Trophoblast cell (in vitro differentiated cells and primary cell): ENCODE results near the gene MYO15B.

ENCODE experiments used
- DNase-seq, 2 donors: peaks; one replicate each; pipeline ENCODE4 v3.0.0-alpha.2; 2016
- H2AFZ ChIP-seq: 2 replicates; pipeline ENCODE4 v1.6.1; 2013; ENCODE audit warnings: low read length, moderate library complexity, mild to moderate bottlenecking; ENCODE audit not compliant: insufficient read depth, poor library complexity
- H2AK5ac ChIP-seq: 2 replicates; pipeline ENCODE4 v1.6.1; 2013; ENCODE audit warnings: mild to moderate bottlenecking, low read length
- H2BK120ac ChIP-seq: 2 replicates; pipeline ENCODE4 v1.6.1; 2013; ENCODE audit warnings: low read length, mild to moderate bottlenecking, moderate library complexity; ENCODE audit not compliant: insufficient read depth, poor library complexity
- H2BK12ac ChIP-seq: 2 replicates; pipeline ENCODE4 v1.6.1; 2013; ENCODE audit warnings: mild to moderate bottlenecking, low read length, moderate library complexity
- H2BK5ac ChIP-seq: 2 replicates; pipeline ENCODE4 v1.6.1; 2013; ENCODE audit warnings: low read length, low read depth, moderate library complexity, mild to moderate bottlenecking; ENCODE audit not compliant: poor library complexity
- H3K14ac ChIP-seq: 2 replicates; pipeline ENCODE4 v1.6.1; 2013; ENCODE audit warnings: mild to moderate bottlenecking, low read length
- H3K18ac ChIP-seq: 2 replicates; pipeline ENCODE4 v1.6.1; 2013; ENCODE audit warnings: mild to moderate bottlenecking, low read length
- H3K23ac ChIP-seq: 2 replicates; pipeline ENCODE4 v1.6.1; 2013; ENCODE audit warnings: low read length
- H3K27ac ChIP-seq: 2 replicates; pipeline ENCODE4 v1.5.1; 2013; ENCODE audit warnings: low read depth, mild to moderate bottlenecking, inconsistent platforms, low read length, moderate library complexity
- H3K27me3 ChIP-seq: 2 replicates; pipeline ENCODE4 v1.6.1; 2013; ENCODE audit warnings: inconsistent platforms, mild to moderate bottlenecking, low read length, moderate library complexity; ENCODE audit not compliant: insufficient read depth
- H3K36me3 ChIP-seq, 2 experiments: 1 replicate in 1 of 2; 2 replicates in 1 of 2; pipeline ENCODE4 v1.6.1; 2013; ENCODE audit warnings: low read length in 2 of 2, mild to moderate bottlenecking in 2 of 2, moderate library complexity in 1 of 2; ENCODE audit not compliant: insufficient read depth in 2 of 2, control insufficient read depth in 1 of 2
- H3K4ac ChIP-seq: 2 replicates; pipeline ENCODE4 v1.6.1; 2013; ENCODE audit warnings: low read depth, mild to moderate bottlenecking, low read length, moderate library complexity
- H3K4me1 ChIP-seq, 2 experiments: 1 replicate in 1 of 2; 2 replicates in 1 of 2; pipeline ENCODE4 v1.6.1; 2013; ENCODE audit warnings: low read length in 2 of 2, mild to moderate bottlenecking in 2 of 2, moderate library complexity in 1 of 2; ENCODE audit not compliant: insufficient read depth in 2 of 2, control insufficient read depth in 1 of 2
- H3K4me2 ChIP-seq: 2 replicates; pipeline ENCODE4 v1.6.1; 2013; ENCODE audit warnings: inconsistent platforms, mild to moderate bottlenecking, low read length, moderate library complexity
- H3K4me3 ChIP-seq: 2 replicates; pipeline ENCODE4 v1.5.1; 2013; ENCODE audit warnings: mild to moderate bottlenecking, low read depth, low read length, inconsistent platforms
- H3K79me1 ChIP-seq: one replicate; pipeline ENCODE4 v1.6.1; 2013; ENCODE audit warnings: low read length
- H3K79me2 ChIP-seq: 2 replicates; pipeline ENCODE4 v1.6.1; 2013; ENCODE audit warnings: low read length, mild to moderate bottlenecking; ENCODE audit not compliant: control insufficient read depth, insufficient read depth, poor library complexity
- H3K9ac ChIP-seq: 2 replicates; pipeline ENCODE4 v1.6.1; 2013; ENCODE audit warnings: mild to moderate bottlenecking, low read length
- H3K9me3 ChIP-seq: 2 replicates; pipeline ENCODE4 v1.6.1; 2013; ENCODE audit warnings: low read depth, mild to moderate bottlenecking, control low read depth, inconsistent platforms, low read length; ENCODE audit not compliant: insufficient read depth
- H4K12ac ChIP-seq: 2 replicates; pipeline ENCODE4 v1.6.1; 2013; ENCODE audit warnings: low read depth, mild to moderate bottlenecking, low read length, moderate library complexity
- H4K8ac ChIP-seq: 2 replicates; pipeline ENCODE4 v1.6.1; 2013; ENCODE audit warnings: low read depth, mild to moderate bottlenecking, low read length, moderate library complexity
- H4K91ac ChIP-seq: one replicate; pipeline ENCODE4 v1.6.1; 2013; ENCODE audit warnings: low read depth, mild to moderate bottlenecking, low read length, moderate library complexity
- WGBS: extraction: QIAGEN DNeasy Blood & Tissue Kit; methylation state at CpG from one replicate; pipeline ENCODE4 v1.1.7; 2013; ENCODE audit warnings: missing lambda C conversion rate; ENCODE audit not compliant: insufficient read length, insufficient coverage; ENCODE audit errors: extremely low coverage; 5-methylcytosine and 5-hydroxymethylcytosine counted together

Gene MYO15B

DNA sequence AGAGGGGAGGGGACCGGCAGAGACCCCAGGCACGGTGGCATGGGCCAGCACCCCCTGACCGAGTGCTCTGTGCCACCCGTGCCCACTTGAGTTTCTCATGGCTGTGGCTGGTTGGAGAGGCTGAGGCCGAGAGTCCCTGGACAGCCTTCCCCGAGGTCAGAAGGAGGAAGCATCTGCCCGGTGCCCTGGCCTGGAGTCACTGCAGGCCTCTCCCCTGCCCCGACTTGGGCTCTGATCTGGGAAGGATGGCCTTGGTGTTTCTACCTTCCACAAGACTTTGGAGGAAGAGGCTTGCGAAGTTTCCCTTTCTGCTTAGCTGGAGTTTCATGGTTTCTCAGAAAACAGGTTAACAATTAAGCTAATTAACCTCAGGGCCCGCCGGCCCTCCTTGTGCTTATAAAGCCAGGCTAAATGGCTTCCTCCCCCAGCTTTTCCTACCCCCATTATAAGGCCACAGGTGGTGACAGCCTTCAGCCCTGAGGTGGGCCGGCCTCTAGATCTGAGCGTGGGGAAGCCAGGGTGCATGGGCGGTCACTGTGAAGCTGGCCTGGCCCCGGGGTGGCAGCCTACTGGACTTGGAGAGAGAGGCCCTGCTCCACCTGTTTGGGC lies 44.8 kb upstream of the MYO15B start:
- H3K18ac ChIP-seq: peak overlapping the region; percentile 15
- no peak overlapping the region for H3K4me3 ChIP-seq
- H3K36me3 ChIP-seq: peaks cover 0 to 2% of the 10 kb centered on the region in 2 experiments
- no peak overlapping the region for H2AK5ac ChIP-seq
- H3K9me3 ChIP-seq: peaks cover 2% of the 10 kb centered on the region
- no peak overlapping the region for H4K12ac ChIP-seq
- no peak overlapping the region for H2BK5ac ChIP-seq
- no peak overlapping the region for H3K4me2 ChIP-seq
- no CpG with 5 or more reads among the region's 15 CpGs for WGBS
- no peak overlapping the region for H2BK12ac ChIP-seq
- H3K27ac ChIP-seq: no peak overlapping the region
- no peaks in the 10 kb centered on the region for H3K27me3 ChIP-seq
- no peak overlapping the region for H3K9ac ChIP-seq
- peaks cover 16 to 44% of the 10 kb centered on the region in 2 experiments for H3K4me1 ChIP-seq
- no peak overlapping the region for H2BK120ac ChIP-seq
- no peak overlapping the region for H4K91ac ChIP-seq
- DNase-seq: no peak
- no peak overlapping the region for H3K14ac ChIP-seq
- H4K8ac ChIP-seq: no peak overlapping the region
- no peak overlapping the region for H3K4ac ChIP-seq
- H3K23ac ChIP-seq: no peak overlapping the region
- H2AFZ ChIP-seq: no peak overlapping the region
- H3K79me1 ChIP-seq: peaks cover 5% of the 10 kb centered on the region
- H3K79me2 ChIP-seq: no peaks in the 10 kb centered on the region

DNA sequence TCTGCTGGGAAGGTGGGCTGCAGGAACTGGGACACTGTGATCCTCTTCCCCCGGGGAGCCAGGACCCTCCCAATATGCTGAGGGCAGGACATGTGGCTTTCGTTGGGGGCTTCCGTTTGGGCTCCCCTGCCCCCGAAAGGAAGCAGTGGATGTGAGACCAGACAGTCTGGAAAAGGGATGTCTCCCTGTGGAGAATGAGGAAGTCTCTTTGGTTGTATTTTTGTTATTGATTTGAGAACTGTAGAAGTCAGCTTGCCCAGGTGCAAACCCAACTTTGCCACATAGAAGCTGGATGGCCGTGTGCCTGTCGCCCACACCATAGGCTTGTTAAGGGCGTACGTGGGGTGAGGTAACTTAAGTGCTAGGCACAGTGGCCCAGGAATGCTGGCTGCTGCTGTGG lies 43.4 kb upstream of the MYO15B start:
- H2BK5ac ChIP-seq: no peak overlapping the region
- no peak overlapping the region for H3K9ac ChIP-seq
- H3K9me3 ChIP-seq: peaks cover 2% of the 10 kb centered on the region
- no peak overlapping the region for H3K18ac ChIP-seq
- H3K4me1 ChIP-seq: peaks cover 21 to 49% of the 10 kb centered on the region in 2 experiments
- H3K36me3 ChIP-seq: peaks cover 0 to 2% of the 10 kb centered on the region in 2 experiments
- peak overlapping the region; percentile 1 for H4K91ac ChIP-seq
- H3K4me3 ChIP-seq: no peak overlapping the region
- H3K79me2 ChIP-seq: no peaks in the 10 kb centered on the region
- no peak for DNase-seq
- no peak overlapping the region for H3K4ac ChIP-seq
- H3K14ac ChIP-seq: no peak overlapping the region
- H3K79me1 ChIP-seq: peaks cover 7% of the 10 kb centered on the region
- H2AK5ac ChIP-seq: no peak overlapping the region
- H2AFZ ChIP-seq: no peak overlapping the region
- H3K4me2 ChIP-seq: no peak overlapping the region
- H3K27me3 ChIP-seq: no peaks in the 10 kb centered on the region
- WGBS: no CpG with 5 or more reads among the region's 8 CpGs
- H2BK12ac ChIP-seq: no peak overlapping the region
- H3K27ac ChIP-seq: no peak overlapping the region
- H4K8ac ChIP-seq: no peak overlapping the region
- H3K23ac ChIP-seq: no peak overlapping the region
- H2BK120ac ChIP-seq: no peak overlapping the region
- no peak overlapping the region for H4K12ac ChIP-seq

DNA sequence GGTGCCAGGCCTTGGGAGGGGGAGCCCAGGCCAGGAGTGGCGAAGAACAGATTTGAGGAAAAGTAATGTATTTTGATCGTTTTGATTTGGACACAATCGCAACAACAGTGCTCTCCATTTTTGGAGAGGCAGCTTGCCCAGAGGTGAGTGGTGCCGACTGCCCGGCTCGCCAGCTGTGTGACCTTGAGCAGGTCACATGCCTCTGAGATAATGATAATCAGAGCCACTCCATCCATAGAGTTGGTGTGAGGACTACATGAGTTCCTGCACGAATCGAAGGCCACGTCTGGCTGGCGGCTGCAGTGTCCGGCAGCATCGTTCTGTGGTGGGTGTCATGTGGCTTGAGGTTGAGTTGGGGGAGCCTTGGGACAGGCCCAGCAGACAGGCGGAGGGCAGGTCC lies 41.4 kb upstream of the MYO15B start:
- no peak overlapping the region for H3K9ac ChIP-seq
- no peak overlapping the region for H4K12ac ChIP-seq
- H3K27ac ChIP-seq: no peak overlapping the region
- DNase-seq: no peak
- no peak overlapping the region for H3K23ac ChIP-seq
- no peaks in the 10 kb centered on the region for H3K36me3 ChIP-seq
- H4K91ac ChIP-seq: no peak overlapping the region
- H3K4ac ChIP-seq: no peak overlapping the region
- no peak overlapping the region for H2BK120ac ChIP-seq
- no peak overlapping the region for H2BK5ac ChIP-seq
- H3K27me3 ChIP-seq: no peaks in the 10 kb centered on the region
- peaks cover 7% of the 10 kb centered on the region for H3K79me1 ChIP-seq
- H2BK12ac ChIP-seq: no peak overlapping the region
- no peak overlapping the region for H3K18ac ChIP-seq
- no peak overlapping the region for H2AK5ac ChIP-seq
- no peak overlapping the region for H3K14ac ChIP-seq
- no peak overlapping the region for H2AFZ ChIP-seq
- H3K4me1 ChIP-seq: peaks cover 19 to 51% of the 10 kb centered on the region in 2 experiments
- no CpG with 5 or more reads among the region's 13 CpGs for WGBS
- no peak overlapping the region for H4K8ac ChIP-seq
- no peak overlapping the region for H3K4me3 ChIP-seq
- H3K4me2 ChIP-seq: no peak overlapping the region
- no peaks in the 10 kb centered on the region for H3K79me2 ChIP-seq
- H3K9me3 ChIP-seq: no peaks in the 10 kb centered on the region

DNA sequence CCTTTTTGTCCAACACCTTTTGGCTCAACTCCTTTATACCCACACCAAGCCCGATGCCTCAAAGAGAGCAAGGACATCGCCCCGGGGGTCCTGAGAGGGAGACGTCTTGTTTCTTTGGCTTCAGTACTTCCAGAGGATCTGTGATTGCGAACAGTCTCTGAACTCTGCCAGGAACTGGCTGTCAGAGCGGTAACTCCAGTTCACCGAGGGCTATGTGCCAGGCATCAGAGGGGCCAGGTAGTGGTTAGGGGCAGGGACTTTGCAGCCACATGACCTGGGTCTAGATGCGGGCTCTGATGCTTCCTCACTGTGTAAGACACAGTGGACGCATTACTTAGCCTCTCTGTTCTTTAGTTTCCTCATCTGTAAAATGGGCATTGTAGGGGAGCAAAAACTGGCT lies 40.5 kb upstream of the MYO15B start:
- H3K4me2 ChIP-seq: no peak overlapping the region
- H3K4me3 ChIP-seq: no peak overlapping the region
- H3K27ac ChIP-seq: no peak overlapping the region
- no peaks in the 10 kb centered on the region for H3K9me3 ChIP-seq
- no peak overlapping the region for H3K18ac ChIP-seq
- H3K14ac ChIP-seq: no peak overlapping the region
- no peak overlapping the region for H4K12ac ChIP-seq
- no peaks in the 10 kb centered on the region for H3K27me3 ChIP-seq
- no peak overlapping the region for H3K23ac ChIP-seq
- peaks cover 21 to 51% of the 10 kb centered on the region in 2 experiments for H3K4me1 ChIP-seq
- no peak overlapping the region for H2BK12ac ChIP-seq
- H4K8ac ChIP-seq: no peak overlapping the region
- peak in 1 of 2 donors; percentile 36 for DNase-seq
- H2AFZ ChIP-seq: no peak overlapping the region
- H3K9ac ChIP-seq: no peak overlapping the region
- no peak overlapping the region for H2BK120ac ChIP-seq
- no peaks in the 10 kb centered on the region for H3K79me2 ChIP-seq
- H4K91ac ChIP-seq: no peak overlapping the region
- WGBS: no CpG with 5 or more reads among the region's 9 CpGs
- H2BK5ac ChIP-seq: no peak overlapping the region
- peaks cover 0 to 2% of the 10 kb centered on the region in 2 experiments for H3K36me3 ChIP-seq
- peaks cover 9% of the 10 kb centered on the region for H3K79me1 ChIP-seq
- H3K4ac ChIP-seq: no peak overlapping the region
- H2AK5ac ChIP-seq: no peak overlapping the region
